Naive B cell (primary cell): ENCODE measurements around the gene ZNF804B. TPM values are rescaled to one million over a fixed set of nuclear protein-coding genes. Genes with fewer than 3 reads are reported as not detected.

ENCODE experiments used
- ATAC-seq, 2 donors: fragments of 150-1000 bp; cut with Tn5 transposase; 2 replicates each; pipeline ENCODE4 v1.10.0; 2021; ENCODE audit warnings: low read depth in 2 of 2, mild to moderate bottlenecking in 2 of 2, moderate library complexity in 2 of 2
- DNase-seq: peaks from one replicate; pipeline ENCODE4 v3.0.0; 2022
- H3K27ac Mint-ChIP-seq, 6 donors: one replicate each; pipeline ENCODE4 v1.8.0; 2020 to 2022; ENCODE audit warnings: mild to moderate bottlenecking in 6 of 6, mixed read lengths in 6 of 6, moderate library complexity in 5 of 6, inconsistent platforms in 2 of 6
- H3K27me3 Mint-ChIP-seq, 3 donors: one replicate each; pipeline ENCODE4 v1.8.0; 2021 to 2022; ENCODE audit warnings: mixed read lengths in 3 of 3, mild to moderate bottlenecking in 1 of 3
- H3K36me3 Mint-ChIP-seq, 2 donors: one replicate each; pipeline ENCODE4 v1.8.0; 2020 to 2022; ENCODE audit warnings: mixed read lengths in 2 of 2, inconsistent platforms in 1 of 2, mild to moderate bottlenecking in 1 of 2
- H3K4me1 Mint-ChIP-seq, 3 donors: one replicate each; pipeline ENCODE4 v1.8.0; 2020 to 2022; ENCODE audit warnings: mixed read lengths in 3 of 3, inconsistent platforms in 1 of 3, mild to moderate bottlenecking in 1 of 3, moderate library complexity in 1 of 3
- H3K4me3 Mint-ChIP-seq, 8 donors: one replicate each; pipeline ENCODE4 v1.8.0; 2020 to 2022; ENCODE audit warnings: mild to moderate bottlenecking in 8 of 8, mixed read lengths in 8 of 8, moderate library complexity in 8 of 8, inconsistent platforms in 2 of 8
- H3K9me3 Mint-ChIP-seq, 7 donors: one replicate each; pipeline ENCODE4 v1.8.0; 2020 to 2022; ENCODE audit warnings: mixed read lengths in 7 of 7, mild to moderate bottlenecking in 5 of 7, inconsistent platforms in 2 of 7, moderate library complexity in 1 of 7
- polyA plus RNA-seq, 6 donors: library from polyadenylated mRNA; unstranded; fragments of 300-500 nt; fragmentation: Illumina TruSeq; gene quantifications; one replicate each; pipeline ENCODE4 v1.2.3, GENCODE V29; 2021; ENCODE audit warnings: low read depth in 6 of 6

Gene ZNF804B
- polyA plus RNA-seq, 6 donors from 2014 or later = not detected

DNA sequence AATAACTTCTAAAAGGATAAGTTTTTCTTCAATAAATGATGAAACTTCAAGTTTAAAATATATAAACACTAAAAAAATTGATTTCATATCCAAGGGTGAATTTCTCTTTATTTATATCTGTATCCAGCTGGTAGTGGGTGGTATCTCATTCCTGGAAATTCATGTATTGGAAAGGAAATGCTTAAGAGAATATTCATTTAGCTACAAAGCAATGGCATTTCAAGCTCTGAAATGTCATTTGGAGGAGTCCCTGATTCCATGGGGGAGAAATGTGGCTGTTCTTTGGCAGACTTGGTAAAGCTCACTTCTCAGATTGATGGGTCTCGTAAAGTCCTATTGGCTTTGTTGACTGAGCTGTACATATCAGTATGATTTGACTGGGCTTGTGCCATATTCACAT, 192.3 kb downstream of the ZNF804B start:
- no peak overlapping the region for H3K27ac Mint-ChIP-seq

DNA sequence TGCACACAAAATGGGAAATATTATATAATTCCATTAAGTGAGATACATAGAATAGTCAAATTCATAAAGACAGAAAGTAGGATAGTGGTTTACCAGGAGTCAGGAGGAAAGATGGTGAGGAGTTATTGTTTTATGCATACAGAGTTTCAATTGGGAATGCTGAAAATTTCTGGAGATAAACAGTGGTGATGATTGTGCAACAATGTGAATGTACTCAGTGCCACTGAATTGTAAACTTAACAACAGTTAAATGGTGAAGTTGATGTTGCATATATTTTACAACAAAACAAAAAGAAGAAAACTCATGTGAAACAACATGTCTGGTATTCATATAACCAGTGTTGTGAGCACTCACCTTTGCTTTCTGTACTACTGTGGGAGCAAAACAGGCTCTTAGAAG, 204.9 kb downstream of the ZNF804B start:
- ATAC-seq = no peak
- Mint-ChIP-seq H3K4me1 (no peaks in the 10 kb centered on the region), H3K9me3 (peaks cover 0 to 5% (median 0%) of the 10 kb centered on the region in 7 donors), H3K36me3 (no peaks in the 10 kb centered on the region), H3K27ac (no peak overlapping the region), H3K4me3 (no peak overlapping the region), H3K27me3 (no peaks in the 10 kb centered on the region)
- no peak for DNase-seq

More for the DNA sequence above, 192.3 kb downstream of the ZNF804B start:
- peaks cover 0 to 3% (median 0%) of the 10 kb centered on the region in 7 donors for H3K9me3 Mint-ChIP-seq
- DNase-seq (no peak), ATAC-seq (no peak)
- no peaks in the 10 kb centered on the region for H3K36me3 Mint-ChIP-seq
- H3K27me3 Mint-ChIP-seq = no peaks in the 10 kb centered on the region
- no peaks in the 10 kb centered on the region for H3K4me1 Mint-ChIP-seq
- no peak overlapping the region for H3K4me3 Mint-ChIP-seq

DNA sequence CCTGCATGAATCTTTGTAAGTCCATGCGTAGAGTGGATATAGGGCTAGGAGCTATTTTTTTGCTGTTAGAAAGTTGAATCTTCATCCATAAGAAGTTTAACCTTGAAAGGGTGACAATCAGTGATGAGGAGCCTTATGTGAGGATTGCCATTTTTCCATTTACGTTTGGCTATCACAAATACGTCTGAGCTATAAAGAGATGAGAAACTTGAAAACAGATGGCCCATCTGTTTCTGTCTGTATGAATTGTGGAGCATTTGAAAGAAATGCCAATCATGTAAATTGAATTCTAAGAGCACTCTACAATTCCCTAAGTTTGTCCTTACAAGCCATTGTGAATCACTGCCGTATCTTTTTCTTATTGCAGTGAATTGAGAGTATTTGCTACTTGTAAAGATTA, 205.9 kb downstream of the ZNF804B start:
- Mint-ChIP-seq H3K4me1 (no peaks in the 10 kb centered on the region), H3K27ac (no peak overlapping the region), H3K9me3 (peaks cover 0 to 5% (median 1%) of the 10 kb centered on the region in 7 donors), H3K27me3 (no peaks in the 10 kb centered on the region), H3K36me3 (no peaks in the 10 kb centered on the region), H3K4me3 (no peak overlapping the region)
- ATAC-seq = no peak
- no peak for DNase-seq

DNA sequence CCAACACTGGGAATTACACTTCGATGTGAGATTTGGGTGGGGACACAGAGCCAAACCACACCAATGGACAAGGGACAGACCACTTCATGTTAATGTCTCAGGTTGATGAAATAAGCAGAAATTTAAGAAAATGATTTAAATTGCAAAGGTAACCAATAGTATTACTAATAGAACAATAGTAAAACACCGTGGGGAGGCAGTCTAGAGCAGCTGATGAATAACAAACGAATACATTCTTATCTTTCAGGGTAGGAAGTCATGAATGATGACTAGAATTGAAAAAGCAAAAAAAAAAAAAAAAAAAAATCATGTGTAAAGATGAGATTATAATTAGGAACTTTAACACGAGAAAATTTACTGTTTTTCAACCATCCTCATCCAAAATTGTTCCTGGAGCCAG, 207.9 kb downstream of the ZNF804B start:
- Mint-ChIP-seq H3K36me3 (no peaks in the 10 kb centered on the region), H3K9me3 (peaks cover 0 to 5% (median 1%) of the 10 kb centered on the region in 7 donors), H3K27me3 (no peaks in the 10 kb centered on the region), H3K4me1 (no peaks in the 10 kb centered on the region), H3K27ac (no peak overlapping the region), H3K4me3 (no peak overlapping the region)
- ATAC-seq (no peak), DNase-seq (no peak)

DNA sequence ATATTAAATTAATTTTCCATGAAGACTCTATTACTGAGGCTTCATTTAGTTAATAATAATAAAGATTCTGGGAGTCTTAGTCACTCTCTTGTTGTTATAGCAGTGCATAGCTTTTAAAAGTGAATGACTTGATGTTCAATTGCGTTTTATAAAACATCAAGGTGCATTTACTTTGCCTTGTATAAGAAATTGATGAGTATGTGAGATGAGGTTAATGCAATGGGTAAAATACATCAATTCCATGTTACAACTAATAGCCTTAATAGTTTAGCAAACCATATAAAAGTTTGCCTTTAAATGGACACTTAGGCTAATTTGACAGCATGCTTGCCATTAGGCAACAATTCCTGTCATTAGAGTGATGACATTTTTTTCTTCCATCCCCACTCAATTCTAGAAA, 209.7 kb downstream of the ZNF804B start:
- ATAC-seq (no peak), DNase-seq (no peak)
- no peaks in the 10 kb centered on the region for H3K36me3 Mint-ChIP-seq
- H3K4me1 Mint-ChIP-seq = no peaks in the 10 kb centered on the region
- peaks cover 0 to 5% (median 1%) of the 10 kb centered on the region in 7 donors for H3K9me3 Mint-ChIP-seq
- no peak overlapping the region for H3K4me3 Mint-ChIP-seq
- no peaks in the 10 kb centered on the region for H3K27me3 Mint-ChIP-seq
- no peak overlapping the region for H3K27ac Mint-ChIP-seq

DNA sequence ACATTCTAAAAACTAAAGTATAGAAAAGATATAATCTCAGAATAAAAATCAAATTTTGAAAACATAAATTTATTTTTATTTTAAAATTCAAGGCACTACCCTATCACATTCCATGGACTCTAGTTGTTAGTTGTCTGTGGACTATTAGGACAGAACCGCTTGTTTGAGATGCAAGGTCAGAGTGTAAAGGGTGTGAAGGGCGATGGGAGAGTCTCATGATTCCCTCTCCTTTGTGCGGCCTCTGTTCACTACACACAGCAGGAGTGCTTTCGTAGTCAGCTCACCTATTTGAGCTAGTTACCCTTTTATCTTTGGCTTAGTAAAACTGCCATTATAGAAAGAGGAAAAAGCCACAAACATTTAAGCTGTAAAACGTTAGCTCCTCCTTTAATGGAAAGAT, 225.8 kb downstream of the ZNF804B start:
- Mint-ChIP-seq H3K4me3 (no peak overlapping the region), H3K27me3 (no peaks in the 10 kb centered on the region), H3K36me3 (no peaks in the 10 kb centered on the region), H3K9me3 (peaks cover 0 to 6% (median 0%) of the 10 kb centered on the region in 7 donors), H3K4me1 (no peaks in the 10 kb centered on the region), H3K27ac (no peak overlapping the region)
- DNase-seq (no peak), ATAC-seq (no peak)

DNA sequence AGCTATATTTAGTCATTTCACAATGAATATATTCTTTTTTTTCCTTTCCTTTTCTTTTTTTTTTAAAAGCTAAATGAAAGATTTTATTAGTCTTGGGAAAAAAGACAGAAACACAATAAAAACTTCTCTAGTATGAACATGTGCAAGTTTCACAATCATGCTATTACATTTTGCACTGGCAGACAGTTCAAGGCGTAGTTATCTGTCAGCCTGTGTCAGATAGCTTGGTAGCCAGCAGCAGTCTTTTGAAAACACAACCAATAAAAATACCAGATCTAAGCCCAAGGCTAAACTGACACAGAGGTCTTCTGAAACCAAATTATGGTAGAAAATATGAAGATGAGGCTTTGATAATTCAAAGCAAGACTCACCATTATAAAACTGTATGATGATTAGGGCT, 241.8 kb downstream of the ZNF804B start:
- Mint-ChIP-seq H3K27me3 (no peaks in the 10 kb centered on the region), H3K27ac (no peak overlapping the region), H3K4me3 (no peak overlapping the region), H3K9me3 (no peaks in the 10 kb centered on the region), H3K36me3 (no peaks in the 10 kb centered on the region), H3K4me1 (peaks cover 4 to 13% (median 11%) of the 10 kb centered on the region in 3 donors)
- ATAC-seq = no peak
- DNase-seq = no peak

DNA sequence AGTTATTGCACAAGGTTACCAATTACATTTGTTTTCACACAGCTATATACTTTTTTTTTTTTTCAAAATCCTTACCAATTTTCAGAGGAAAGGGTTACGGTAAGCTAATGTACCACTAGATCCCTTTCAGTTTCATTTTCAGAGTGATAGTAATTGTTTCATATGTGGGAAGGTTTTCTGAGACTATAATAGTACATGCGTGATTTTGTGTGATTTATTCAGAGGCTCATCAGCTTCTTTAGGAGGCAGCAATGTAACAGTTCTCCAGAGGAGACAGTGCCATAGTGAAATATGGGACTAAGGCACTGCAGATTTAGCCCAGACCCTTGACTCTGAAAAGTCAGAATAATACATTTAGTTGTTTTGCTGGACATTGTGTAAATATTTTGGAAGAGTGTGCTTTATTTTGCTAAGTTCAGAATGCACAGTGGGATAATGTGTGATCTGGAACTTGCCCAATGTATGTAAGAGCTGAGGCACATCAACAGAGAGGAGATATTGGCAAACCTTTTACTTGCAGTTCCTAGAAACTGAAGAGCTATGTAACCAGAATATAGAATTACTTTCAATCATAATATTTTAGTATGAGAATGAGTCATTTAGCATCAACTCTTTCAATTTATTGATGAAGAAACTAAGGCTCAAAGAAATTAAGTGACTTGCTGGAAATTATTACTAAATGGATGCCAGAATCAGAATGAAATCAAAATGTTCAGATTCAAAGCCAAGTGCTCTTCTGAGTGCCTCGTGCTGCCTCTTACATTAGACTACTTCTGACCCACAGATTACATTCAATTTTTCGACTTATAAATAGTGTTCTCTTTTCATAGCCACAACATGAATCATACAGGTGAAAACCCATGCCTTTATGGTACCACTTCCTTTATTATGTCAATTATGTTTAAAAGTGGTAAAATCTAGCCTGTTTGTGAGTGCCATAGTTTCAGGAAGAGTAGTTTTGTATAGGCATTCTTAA, 243.8 kb downstream of the ZNF804B start:
- Mint-ChIP-seq H3K27ac (peak overlapping the region in 2 of 6 donors; percentile 5 to 64), H3K27me3 (no peaks in the 10 kb centered on the region), H3K9me3 (no peaks in the 10 kb centered on the region), H3K36me3 (no peaks in the 10 kb centered on the region), H3K4me1 (peaks cover 4 to 13% (median 11%) of the 10 kb centered on the region in 3 donors), H3K4me3 (peak overlapping the region; percentile 4 to 68 (median 39))
- no peak for DNase-seq
- peak in 1 of 2 donors; percentile 41 for ATAC-seq

DNA sequence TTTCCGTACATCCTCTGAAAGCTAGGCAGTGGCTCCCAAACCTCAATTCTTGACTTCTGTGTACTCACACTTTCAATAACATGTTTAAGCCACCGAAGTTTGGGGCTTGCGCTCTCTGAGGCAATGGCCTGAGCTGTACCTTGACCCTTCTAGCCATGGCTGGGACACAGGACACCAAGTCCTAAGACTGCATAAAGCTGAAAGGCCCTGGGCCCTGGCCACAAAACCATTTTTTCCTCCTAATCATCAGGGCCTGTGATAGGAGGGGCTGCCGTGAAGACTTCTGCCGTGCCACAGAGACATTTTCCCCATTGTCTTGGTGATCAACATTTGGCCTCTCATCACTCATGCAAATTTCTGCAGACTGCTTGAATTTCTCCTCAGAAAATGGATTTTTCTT, 252.5 kb downstream of the ZNF804B start:
- Mint-ChIP-seq H3K36me3 (no peaks in the 10 kb centered on the region), H3K27ac (no peak overlapping the region), H3K27me3 (no peaks in the 10 kb centered on the region), H3K9me3 (peaks cover 0 to 15% (median 5%) of the 10 kb centered on the region in 7 donors), H3K4me3 (no peak overlapping the region), H3K4me1 (no peaks in the 10 kb centered on the region)
- DNase-seq = no peak
- no peak for ATAC-seq

DNA sequence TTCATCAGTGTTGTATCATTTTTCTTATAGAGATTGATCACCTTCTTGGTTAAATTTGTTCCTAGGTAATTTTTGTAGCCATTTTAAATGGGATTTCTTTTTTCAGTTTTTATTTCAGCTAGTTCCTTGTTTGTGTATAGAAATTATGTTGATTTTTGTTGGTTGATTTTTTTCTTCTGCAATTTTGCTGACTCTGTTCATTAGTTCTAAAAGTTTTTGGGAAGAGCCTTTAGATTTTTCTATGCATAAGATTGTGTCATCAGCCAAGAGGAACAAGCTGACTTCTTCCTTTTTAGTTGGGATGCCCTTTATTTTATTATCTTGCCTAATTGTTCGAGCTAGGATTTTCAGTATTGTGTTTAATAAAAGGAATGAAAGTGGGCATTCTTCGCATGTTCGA, 258.2 kb downstream of the ZNF804B start:
- no peak overlapping the region for H3K27ac Mint-ChIP-seq

DNA sequence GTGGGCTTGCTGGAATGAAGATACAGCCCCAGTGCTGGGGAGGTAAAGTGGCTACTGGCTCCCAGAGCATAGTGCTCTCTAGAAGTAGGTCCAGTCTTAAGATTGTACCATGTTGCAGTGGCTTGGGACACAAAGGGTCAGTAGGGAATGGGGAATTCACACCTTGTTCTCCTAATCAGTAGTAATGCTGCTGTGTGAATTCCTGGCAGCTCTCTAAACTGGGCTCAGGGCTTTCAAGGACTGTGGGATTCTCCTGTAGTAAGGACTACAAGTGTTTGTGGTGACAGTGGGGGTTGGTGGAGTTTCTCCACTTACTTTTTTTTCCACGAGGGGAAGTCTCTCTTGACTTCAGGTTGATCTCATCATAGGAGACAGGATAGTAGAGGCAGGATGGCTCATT, 262.2 kb downstream of the ZNF804B start:
- no peaks in the 10 kb centered on the region for H3K4me1 Mint-ChIP-seq
- no peaks in the 10 kb centered on the region for H3K27me3 Mint-ChIP-seq
- no peak for DNase-seq
- H3K27ac Mint-ChIP-seq = no peak overlapping the region
- no peak overlapping the region for H3K4me3 Mint-ChIP-seq
- no peak for ATAC-seq
- H3K36me3 Mint-ChIP-seq = no peaks in the 10 kb centered on the region
- H3K9me3 Mint-ChIP-seq = peaks cover 0 to 10% (median 2%) of the 10 kb centered on the region in 7 donors

More for the DNA sequence above, 258.2 kb downstream of the ZNF804B start:
- Mint-ChIP-seq H3K4me3 (no peak overlapping the region), H3K9me3 (peaks cover 0 to 18% (median 5%) of the 10 kb centered on the region in 7 donors), H3K27me3 (no peaks in the 10 kb centered on the region), H3K4me1 (no peaks in the 10 kb centered on the region), H3K36me3 (no peaks in the 10 kb centered on the region)
- ATAC-seq (no peak), DNase-seq (no peak)

DNA sequence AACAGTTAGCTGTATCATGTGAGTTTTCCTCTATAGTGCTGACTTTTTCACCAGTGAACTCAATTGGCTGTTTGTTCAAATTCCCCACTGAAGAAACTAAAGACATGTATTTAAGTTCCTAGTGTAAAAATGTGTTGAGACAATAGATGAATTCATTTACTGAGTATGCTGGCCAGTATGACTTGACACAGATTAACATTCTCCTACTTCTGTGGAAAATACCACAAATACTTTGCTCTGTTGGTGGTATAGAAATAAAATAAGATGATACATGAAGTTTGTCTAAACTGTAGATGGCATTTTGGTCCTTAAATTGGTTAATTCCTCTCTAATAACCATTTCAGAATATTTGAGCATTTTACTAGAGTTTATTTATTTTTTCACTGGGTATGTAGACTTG, 263.7 kb downstream of the ZNF804B start:
- no peaks in the 10 kb centered on the region for H3K27me3 Mint-ChIP-seq
- peaks cover 0 to 6% (median 2%) of the 10 kb centered on the region in 7 donors for H3K9me3 Mint-ChIP-seq
- no peak overlapping the region for H3K4me3 Mint-ChIP-seq
- no peak for ATAC-seq
- H3K4me1 Mint-ChIP-seq = no peaks in the 10 kb centered on the region
- H3K36me3 Mint-ChIP-seq = no peaks in the 10 kb centered on the region
- H3K27ac Mint-ChIP-seq = no peak overlapping the region
- no peak for DNase-seq

DNA sequence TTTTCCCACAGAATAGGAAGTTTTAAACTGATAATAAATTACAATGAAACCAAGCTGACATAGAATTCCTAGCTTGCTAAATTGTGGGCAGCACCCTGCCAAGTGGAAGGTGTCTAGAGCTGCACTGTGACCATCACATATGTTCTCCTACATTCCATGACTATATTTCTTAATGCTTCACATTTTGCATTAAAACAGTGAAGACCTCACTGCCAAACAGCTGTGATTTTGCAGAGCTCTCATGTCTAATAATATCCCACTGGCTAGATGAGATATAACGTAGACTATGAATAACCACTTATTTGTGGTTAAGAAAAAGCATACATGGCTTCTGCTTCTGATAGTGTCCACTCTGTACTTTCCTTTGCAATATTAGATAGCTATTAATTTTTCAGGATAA, 264.4 kb downstream of the ZNF804B start:
- Mint-ChIP-seq H3K36me3 (no peaks in the 10 kb centered on the region), H3K4me1 (no peaks in the 10 kb centered on the region), H3K27me3 (no peaks in the 10 kb centered on the region), H3K27ac (no peak overlapping the region), H3K9me3 (peaks cover 0 to 5% (median 2%) of the 10 kb centered on the region in 7 donors), H3K4me3 (no peak overlapping the region)
- no peak for DNase-seq
- ATAC-seq = no peak

DNA sequence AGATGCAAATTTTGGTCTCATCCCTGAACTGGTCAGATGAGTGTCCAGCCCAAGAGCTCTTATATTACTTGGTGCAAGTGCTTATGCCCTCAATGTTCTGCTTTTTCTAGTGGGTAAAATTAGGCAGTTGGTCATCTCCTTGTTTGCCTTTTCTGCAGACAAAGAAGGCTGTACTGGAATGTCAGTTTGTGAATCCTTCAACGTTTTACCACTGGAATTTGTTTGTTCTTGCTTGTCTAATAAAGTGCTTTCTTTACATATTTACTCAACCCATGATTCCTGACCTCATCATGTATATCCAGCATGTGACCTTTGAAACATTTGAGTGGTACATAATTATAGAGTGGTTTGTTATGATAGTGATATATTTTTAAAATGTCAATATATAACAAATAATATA, 268.3 kb downstream of the ZNF804B start:
- no peaks in the 10 kb centered on the region for H3K4me1 Mint-ChIP-seq
- no peak overlapping the region for H3K4me3 Mint-ChIP-seq
- H3K27ac Mint-ChIP-seq = no peak overlapping the region
- H3K9me3 Mint-ChIP-seq = no peaks in the 10 kb centered on the region
- DNase-seq (no peak), ATAC-seq (no peak)
- no peaks in the 10 kb centered on the region for H3K27me3 Mint-ChIP-seq
- no peaks in the 10 kb centered on the region for H3K36me3 Mint-ChIP-seq
